ENCODE measurements around the gene SLC46A2. TPM values are rescaled to one million over a fixed set of nuclear protein-coding genes. Genes with fewer than 3 reads are reported as not detected.
A peak's percentile ranks its signal among the peaks of the same experiment; 100 is the strongest.

SLC46A2 gene
- polyA plus RNA-seq, 1 donor (not counting 4 experiments of a cell fraction or from before 2014, with no cell fraction given), result not detected

GRCh38 chr9:112884101-112884500 is 6.6 kb downstream of the SLC46A2 start:
- dilution Hi-C loops (cut with MboI; ENCODE audit: extremely low pct_ligation_motif_present, low sequenced_read_pairs), result no loop called here
- H3K9ac ChIP-seq (ENCODE audit: control insufficient read depth, extremely low read depth, insufficient read depth, low read length), result no peak overlapping the region
- peak overlapping the region; percentile 19 for H3K27ac ChIP-seq (ENCODE audit: control insufficient read depth, insufficient read depth, low read length)
- no peaks in the 10 kb centered on the region for H3K79me2 ChIP-seq (ENCODE audit: control insufficient read depth, insufficient read depth, low read length)
- H3K36me3 ChIP-seq (ENCODE audit: control insufficient read depth in 2 of 2, extremely low read depth in 1 of 2, insufficient read depth in 2 of 2, low read length in 2 of 2), result no peaks in the 10 kb centered on the region
- DNase-seq (ENCODE audit: low read depth, low spot score), result no peak
- H3K27me3 ChIP-seq (ENCODE audit: control insufficient read depth, extremely low read depth, insufficient read depth, low read length), result no peaks in the 10 kb centered on the region
- FAIRE-seq, result peak; percentile 89
- TF ChIP-seq EZH2 (IDR thresholded peaks at IDR 0.05; ENCODE audit: low read length) (no peak), CTCF (optimal IDR thresholded peaks at IDR 0.05 in 1 of 3, IDR thresholded peaks at IDR 0.05 in 1 of 3, conservative IDR thresholded peaks at IDR 0.05 in 1 of 3; ENCODE audit: extremely low read depth in 1 of 3, insufficient read depth in 2 of 3, low read length in 3 of 3) (no peak)
- H3K9me3 ChIP-seq (ENCODE audit: control insufficient read depth, low read depth, low read length), result no peaks in the 10 kb centered on the region
- H3K9me1 ChIP-seq (ENCODE audit: control insufficient read depth, extremely low read depth, insufficient read depth, low read length), result no peaks in the 10 kb centered on the region
- H3K4me1 ChIP-seq (ENCODE audit: control insufficient read depth, extremely low read depth, insufficient read depth, low read length), result peaks cover 28% of the 10 kb centered on the region
- no peaks in the 10 kb centered on the region for H4K20me1 ChIP-seq (ENCODE audit: control insufficient read depth, extremely low read depth, insufficient read depth, low read length)
- peak overlapping the region; percentile 33 for H3K4me2 ChIP-seq (ENCODE audit: control insufficient read depth, extremely low read depth, insufficient read depth, low read depth, low read length)
- no peak overlapping the region for H2AFZ ChIP-seq (ENCODE audit: control insufficient read depth, low read length)
- H3K4me3 ChIP-seq (ENCODE audit: control insufficient read depth in 2 of 3, extremely low read depth in 1 of 3, insufficient read depth in 2 of 3, low read depth in 1 of 3, low read length in 3 of 3), result no peak overlapping the region

GRCh38 chr9:112881331-112881730 is 9.3 kb downstream of the SLC46A2 start:
- H3K36me3 ChIP-seq (ENCODE audit: control insufficient read depth in 2 of 2, extremely low read depth in 1 of 2, insufficient read depth in 2 of 2, low read length in 2 of 2), result no peaks in the 10 kb centered on the region
- no peaks in the 10 kb centered on the region for H3K27me3 ChIP-seq (ENCODE audit: control insufficient read depth, extremely low read depth, insufficient read depth, low read length)
- H3K4me3 ChIP-seq (ENCODE audit: control insufficient read depth in 2 of 3, extremely low read depth in 1 of 3, insufficient read depth in 2 of 3, low read depth in 1 of 3, low read length in 3 of 3), result no peak overlapping the region
- no peaks in the 10 kb centered on the region for H4K20me1 ChIP-seq (ENCODE audit: control insufficient read depth, extremely low read depth, insufficient read depth, low read length)
- no peaks in the 10 kb centered on the region for H3K79me2 ChIP-seq (ENCODE audit: control insufficient read depth, insufficient read depth, low read length)
- H3K9ac ChIP-seq (ENCODE audit: control insufficient read depth, extremely low read depth, insufficient read depth, low read length), result no peak overlapping the region
- H3K4me1 ChIP-seq (ENCODE audit: control insufficient read depth, extremely low read depth, insufficient read depth, low read length), result peaks cover 28% of the 10 kb centered on the region
- H3K27ac ChIP-seq (ENCODE audit: control insufficient read depth, insufficient read depth, low read length), result no peak overlapping the region
- dilution Hi-C loops (cut with MboI; ENCODE audit: extremely low pct_ligation_motif_present, low sequenced_read_pairs), result no loop called here
- FAIRE-seq, result peak; percentile 46
- no peak overlapping the region for H2AFZ ChIP-seq (ENCODE audit: control insufficient read depth, low read length)
- no peak overlapping the region for H3K4me2 ChIP-seq (ENCODE audit: control insufficient read depth, extremely low read depth, insufficient read depth, low read depth, low read length)
- TF ChIP-seq CTCF (optimal IDR thresholded peaks at IDR 0.05 in 1 of 3, IDR thresholded peaks at IDR 0.05 in 1 of 3, conservative IDR thresholded peaks at IDR 0.05 in 1 of 3; ENCODE audit: extremely low read depth in 1 of 3, insufficient read depth in 2 of 3, low read length in 3 of 3) (no peak), EZH2 (IDR thresholded peaks at IDR 0.05; ENCODE audit: low read length) (no peak)
- no peaks in the 10 kb centered on the region for H3K9me3 ChIP-seq (ENCODE audit: control insufficient read depth, low read depth, low read length)
- DNase-seq (ENCODE audit: low read depth, low spot score), result no peak
- no peaks in the 10 kb centered on the region for H3K9me1 ChIP-seq (ENCODE audit: control insufficient read depth, extremely low read depth, insufficient read depth, low read length)

Data from keratinocyte (primary cell).